ENCODE results near the gene STK32C. TPM values are rescaled to one million over a fixed set of nuclear protein-coding genes. Genes with fewer than 3 reads are reported as not detected.

The STK32C gene
- total and polyA plus RNA-seq, 3 donors from 2014 or later: 33.9 to 49.0 (median 34.2) TPM

- Histone ChIP-seq H3K4me1 (no peaks in the 10 kb centered on the region), H3K9me3 (no peaks in the 10 kb centered on the region), H3K4me3 (no peak overlapping the region), H3K27ac (no peak overlapping the region), H3K36me3 (ENCODE audit: low read depth, missing control alignments) (no peaks in the 10 kb centered on the region), H3K27me3 (no peaks in the 10 kb centered on the region)
- WGBS, 2 donors: 90 to 94% methylated on average over 15 to 30 of the region's 30 CpGs
- no peak for DNase-seq
- intact Hi-C loops (cut with DNase I; ENCODE audit: low total_unique reads): no loop called here
- TF ChIP-seq POLR2A (IDR thresholded peaks at IDR 0.05): no peak
- TF ChIP-seq CTCF (IDR thresholded peaks at IDR 0.05): no peak
Measured at GRCh38 chr10:132196178-132197113, 111.3 kb downstream of the STK32C start.

- no peak for DNase-seq
- H3K9me3 ChIP-seq: no peaks in the 10 kb centered on the region
- 93 to 95% methylated on average over 12 to 13 of the region's 13 CpGs for WGBS, 2 donors
- no peak overlapping the region for H3K27ac ChIP-seq
- H3K27me3 ChIP-seq: no peaks in the 10 kb centered on the region
- intact Hi-C loops (cut with DNase I; ENCODE audit: low total_unique reads): no loop called here
- no peaks in the 10 kb centered on the region for H3K36me3 ChIP-seq (ENCODE audit: low read depth, missing control alignments)
- H3K4me3 ChIP-seq: no peak overlapping the region
- no peak for TF ChIP-seq CTCF (IDR thresholded peaks at IDR 0.05)
- TF ChIP-seq POLR2A (IDR thresholded peaks at IDR 0.05): no peak
- H3K4me1 ChIP-seq: no peaks in the 10 kb centered on the region
Measured at GRCh38 chr10:132195366-132196075, 112.2 kb downstream of the STK32C start.

GRCh38 chr10:132194726-132195125 lies 113.0 kb downstream of the STK32C start:
- TF ChIP-seq CTCF (IDR thresholded peaks at IDR 0.05): no peak
- TF ChIP-seq POLR2A (IDR thresholded peaks at IDR 0.05): no peak
- intact Hi-C loops (cut with DNase I; ENCODE audit: low total_unique reads): no loop called here
- H3K4me3 ChIP-seq: no peak overlapping the region
- H3K36me3 ChIP-seq (ENCODE audit: low read depth, missing control alignments): no peaks in the 10 kb centered on the region
- WGBS, 2 donors: 94 to 97% methylated on average over 15 of the region's 15 CpGs
- no peaks in the 10 kb centered on the region for H3K9me3 ChIP-seq
- H3K27ac ChIP-seq: no peak overlapping the region
- H3K27me3 ChIP-seq: no peaks in the 10 kb centered on the region
- no peaks in the 10 kb centered on the region for H3K4me1 ChIP-seq
- DNase-seq: no peak

GRCh38 chr10:132193907-132194552 lies 113.7 kb downstream of the STK32C start:
- Histone ChIP-seq H3K27ac (no peak overlapping the region), H3K4me3 (no peak overlapping the region), H3K27me3 (no peaks in the 10 kb centered on the region), H3K36me3 (ENCODE audit: low read depth, missing control alignments) (no peaks in the 10 kb centered on the region), H3K4me1 (no peaks in the 10 kb centered on the region), H3K9me3 (no peaks in the 10 kb centered on the region)
- intact Hi-C loops (cut with DNase I; ENCODE audit: low total_unique reads): no loop called here
- no peak for TF ChIP-seq CTCF (IDR thresholded peaks at IDR 0.05)
- no peak for TF ChIP-seq POLR2A (IDR thresholded peaks at IDR 0.05)
- DNase-seq: peak; percentile 39
- 80 to 98% methylated on average over 8 to 21 of the region's 21 CpGs for WGBS, 2 donors

Measured in testis (tissue), 3 donors.